GM12872 (cell line): ENCODE measurements around the gene SPINK9.

Source experiments
- CTCF ChIP-seq: IDR thresholded peaks from 3 replicates; pipeline ENCODE4 v1.5.1; 2011; ENCODE audit warnings: low read depth, mild to moderate bottlenecking, low read length, moderate library complexity; ENCODE audit not compliant: insufficient read depth

The SPINK9 gene

GRCh38 chr5:148372893-148373292 lies 37.5 kb downstream of the SPINK9 start:
- TF ChIP-seq CTCF = no peak

- TF ChIP-seq CTCF = peak; percentile 83
These were observed 39.5 kb downstream of the SPINK9 start for GRCh38 chr5:148374690-148375360.

- TF ChIP-seq CTCF = no peak
These were observed 40.8 kb downstream of the SPINK9 start for GRCh38 chr5:148376198-148376597.

GRCh38 chr5:148378670-148379069 lies 43.3 kb downstream of the SPINK9 start:
- TF ChIP-seq CTCF = no peak

- no peak for TF ChIP-seq CTCF
These were observed 44.0 kb downstream of the SPINK9 start for GRCh38 chr5:148379340-148379739.

- TF ChIP-seq CTCF = no peak
These were observed 46.5 kb downstream of the SPINK9 start for GRCh38 chr5:148381906-148382305.

- no peak for TF ChIP-seq CTCF
These were observed 47.6 kb downstream of the SPINK9 start for GRCh38 chr5:148382961-148383360.
